Naive thymus-derived CD8-positive, alpha-beta T cell (primary cell): ENCODE data around the gene RNF157. TPM values are rescaled to one million over a fixed set of nuclear protein-coding genes. Genes with fewer than 3 reads are reported as not detected.
"Not testable (repeated sequence)": the region's sequence is repeated elsewhere in the genome, so short reads cannot be mapped to it uniquely, and the experiment has no call there.

Source experiments
- ATAC-seq, 2 donors: fragments of 150-1000 bp; cut with Tn5 transposase in 1 of 2; sonication (Bioruptor Pico), chemical (Tn5 transposase) in 1 of 2; 1 replicate in 1 of 2; 2 replicates in 1 of 2; pipeline ENCODE4 v1.10.0; 2021; ENCODE audit warnings: mild to moderate bottlenecking in 2 of 2, moderate library complexity in 2 of 2
- POLR2A ChIA-PET: fragments of 350-600 bp; sonication (Branson Sonifier 250); formaldehyde crosslinking; loops from one replicate; lab custom pipeline; 2021; ENCODE audit warnings: antibody characterized with exemption; lab: Charles Lee
- DNase-seq, 10 donors: peaks; one replicate each; pipeline versions ENCODE4 v3.0.0 to v3.0.0-alpha.2; 2020 to 2022
- H3K27ac Mint-ChIP-seq, 10 donors: one replicate each; pipeline ENCODE4 v1.8.0; 2020 to 2022; ENCODE audit warnings: mild to moderate bottlenecking in 10 of 10, mixed read lengths in 10 of 10, moderate library complexity in 4 of 10, inconsistent platforms in 1 of 10
- H3K27me3 Mint-ChIP-seq, 5 donors: one replicate each; pipeline ENCODE4 v1.8.0; 2021 to 2022; ENCODE audit warnings: mixed read lengths in 5 of 5
- H3K36me3 Mint-ChIP-seq, 3 donors: one replicate each; pipeline ENCODE4 v1.8.0; 2020 to 2022; ENCODE audit warnings: mixed read lengths in 3 of 3, mild to moderate bottlenecking in 2 of 3, inconsistent platforms in 1 of 3
- H3K4me1 Mint-ChIP-seq, 4 donors: one replicate each; pipeline ENCODE4 v1.8.0; 2021 to 2022; ENCODE audit warnings: mixed read lengths in 4 of 4
- H3K4me3 Mint-ChIP-seq, 10 donors: one replicate each; pipeline ENCODE4 v1.8.0; 2020 to 2022; ENCODE audit warnings: mild to moderate bottlenecking in 10 of 10, mixed read lengths in 10 of 10, moderate library complexity in 6 of 10, inconsistent platforms in 1 of 10
- H3K9me3 Mint-ChIP-seq, 9 donors: one replicate each; pipeline ENCODE4 v1.8.0; 2020 to 2022; ENCODE audit warnings: mixed read lengths in 9 of 9, mild to moderate bottlenecking in 3 of 9, inconsistent platforms in 1 of 9, moderate library complexity in 1 of 9
- polyA plus RNA-seq, 3 donors: library from polyadenylated mRNA; unstranded; fragments of 300-500 nt; fragmentation: Illumina TruSeq; gene quantifications; one replicate each; pipeline ENCODE4 v1.2.3, GENCODE V29; 2021
- total RNA-seq, 8 experiments: library from RNA in 2 of 8; stranded (reverse) in 2 of 8; gene quantifications; one replicate each; pipeline ENCODE4 v1.2.3 and lab custom pipeline; 2021 to 2026

The RNF157 gene
- total and polyA plus RNA-seq, 5 experiments from 2014 or later: 4.9 to 46.4 (median 29.4) TPM

GRCh38 chr17:76251478-76252039 is 11.3 kb upstream of the RNF157 start:
- H3K27me3 Mint-ChIP-seq: no peaks in the 10 kb centered on the region
- H3K27ac Mint-ChIP-seq: peak overlapping the region; percentile 90 to 98 (median 92)
- DNase-seq (no peak), ATAC-seq (no peak)
- POLR2A ChIA-PET: interaction anchor here (0.6 to 31.3 kb wide), 10 partner anchors 1 to 74 kb away, joined by 3 to 923 read pairs (median 4); partner anchors contain the start of genes RNF157 and UBALD2
- H3K4me1 Mint-ChIP-seq: peaks cover 31 to 71% (median 66%) of the 10 kb centered on the region in 4 donors
- H3K4me3 Mint-ChIP-seq: peak overlapping the region; percentile 63 to 86 (median 77)
- H3K36me3 Mint-ChIP-seq: no peaks in the 10 kb centered on the region
- H3K9me3 Mint-ChIP-seq: peaks cover 0 to under 1% (median 0%) of the 10 kb centered on the region in 9 donors

GRCh38 chr17:76250141-76250540 is 9.8 kb upstream of the RNF157 start:
- Mint-ChIP-seq H3K4me1 (peaks cover 35 to 70% (median 62%) of the 10 kb centered on the region in 4 donors), H3K27me3 (no peaks in the 10 kb centered on the region), H3K27ac (peak overlapping the region in 2 of 10 donors; percentile 25 to 90), H3K4me3 (no peak overlapping the region), H3K9me3 (no peaks in the 10 kb centered on the region), H3K36me3 (no peaks in the 10 kb centered on the region)
- ATAC-seq: no peak
- DNase-seq: no peak
- POLR2A ChIA-PET: interaction anchor here (27.3 to 31.3 kb wide), 2 partner anchors 0 to 14 kb away, joined by 923 read pairs; partner anchors contain the start of genes RNF157 and UBALD2

- Mint-ChIP-seq H3K4me1 (peaks cover 38 to 78% (median 69%) of the 10 kb centered on the region in 4 donors), H3K27ac (peak overlapping the region; percentile 7 to 84 (median 66)), H3K9me3 (no peaks in the 10 kb centered on the region), H3K27me3 (no peaks in the 10 kb centered on the region), H3K36me3 (no peaks in the 10 kb centered on the region), H3K4me3 (peak overlapping the region in 4 of 10 donors; percentile 13 to 56 (median 18))
- POLR2A ChIA-PET: interaction anchor here (2.6 to 31.3 kb wide), 3 partner anchors 10 to 55 kb away, joined by 6 to 923 read pairs (median 11); partner anchors contain the start of gene UBALD2
- DNase-seq: no peak
- no peak for ATAC-seq
These were observed 7.9 kb upstream of the RNF157 start for GRCh38 chr17:76248013-76248782.

GRCh38 chr17:76247304-76247703 is 7.0 kb upstream of the RNF157 start:
- H3K36me3 Mint-ChIP-seq: no peaks in the 10 kb centered on the region
- H3K9me3 Mint-ChIP-seq: no peaks in the 10 kb centered on the region
- ATAC-seq (no peak), DNase-seq (no peak)
- POLR2A ChIA-PET: interaction anchor here (1.2 to 31.3 kb wide), 7 partner anchors 9 to 66 kb away, joined by 3 to 923 read pairs (median 8); partner anchors contain the start of gene UBALD2
- H3K27ac Mint-ChIP-seq: peak overlapping the region in 6 of 10 donors; percentile 7 to 96 (median 64)
- H3K4me1 Mint-ChIP-seq: peaks cover 40 to 77% (median 69%) of the 10 kb centered on the region in 4 donors
- H3K4me3 Mint-ChIP-seq: peak overlapping the region in 1 of 10 donors; percentile 56
- H3K27me3 Mint-ChIP-seq: no peaks in the 10 kb centered on the region

GRCh38 chr17:76246080-76247066 is 6.1 kb upstream of the RNF157 start:
- peaks cover 0 to 1% (median 0%) of the 10 kb centered on the region in 5 donors for H3K27me3 Mint-ChIP-seq
- POLR2A ChIA-PET: interaction anchor here (1.0 to 31.3 kb wide), 13 partner anchors 8 to 111 kb away, joined by 3 to 923 read pairs (median 6); partner anchors contain the start of gene UBALD2
- no peaks in the 10 kb centered on the region for H3K9me3 Mint-ChIP-seq
- no peaks in the 10 kb centered on the region for H3K36me3 Mint-ChIP-seq
- DNase-seq (peak in 5 of 10 donors; percentile 24 to 69 (median 31)), ATAC-seq (peak; percentile 83 to 91)
- H3K4me1 Mint-ChIP-seq: peaks cover 31 to 76% (median 66%) of the 10 kb centered on the region in 4 donors
- peak overlapping the region; percentile 70 to 96 (median 91) for H3K27ac Mint-ChIP-seq
- H3K4me3 Mint-ChIP-seq: peak overlapping the region; percentile 42 to 84 (median 70)

GRCh38 chr17:76244721-76245120 is 4.4 kb upstream of the RNF157 start:
- H3K27me3 Mint-ChIP-seq, H3K36me3 Mint-ChIP-seq, ATAC-seq, H3K9me3 Mint-ChIP-seq, DNase-seq: not testable (repeated sequence)
- H3K4me1 Mint-ChIP-seq: peaks cover 35 to 76% (median 66%) of the 10 kb centered on the region in 4 donors
- POLR2A ChIA-PET: interaction anchor here (0.8 to 31.3 kb wide), 4 partner anchors 19 to 110 kb away, joined by 3 to 923 read pairs (median 3); partner anchors contain the start of gene UBALD2
- peak overlapping the region in 3 of 10 donors; percentile 24 to 84 (median 39) for H3K4me3 Mint-ChIP-seq
- H3K27ac Mint-ChIP-seq: peak overlapping the region in 7 of 10 donors; percentile 57 to 92 (median 72)

GRCh38 chr17:76243826-76244679 is 3.8 kb upstream of the RNF157 start:
- Mint-ChIP-seq H3K4me1 (peaks cover 35 to 76% (median 70%) of the 10 kb centered on the region in 4 donors), H3K9me3 (no peaks in the 10 kb centered on the region), H3K4me3 (peak overlapping the region in 8 of 10 donors; percentile 11 to 91 (median 51)), H3K27me3 (peaks cover 0 to 9% (median 0%) of the 10 kb centered on the region in 5 donors), H3K27ac (peak overlapping the region; percentile 57 to 92 (median 78)), H3K36me3 (no peaks in the 10 kb centered on the region)
- DNase-seq (peak in 3 of 10 donors; percentile 17 to 32 (median 21)), ATAC-seq (no peak)
- POLR2A ChIA-PET: interaction anchor here (0.6 to 31.3 kb wide), 6 partner anchors 20 to 60 kb away, joined by 3 to 923 read pairs (median 4); partner anchors contain the start of gene UBALD2

GRCh38 chr17:76241691-76242255 is 1.5 kb upstream of the RNF157 start:
- Mint-ChIP-seq H3K4me1 (peaks cover 36 to 76% (median 69%) of the 10 kb centered on the region in 4 donors), H3K27me3 (peaks cover 0 to 9% (median 0%) of the 10 kb centered on the region in 5 donors), H3K36me3 (no peaks in the 10 kb centered on the region), H3K27ac (peak overlapping the region in 8 of 10 donors; percentile 82 to 97 (median 92)), H3K4me3 (peak overlapping the region; percentile 86 to 96 (median 92)), H3K9me3 (no peaks in the 10 kb centered on the region)
- ATAC-seq: no peak
- no peak for DNase-seq
- POLR2A ChIA-PET: interaction anchor here (0.7 to 31.3 kb wide), 9 partner anchors 22 to 107 kb away, joined by 3 to 923 read pairs (median 4); partner anchors contain the start of gene UBALD2

- Mint-ChIP-seq H3K4me3 (peak overlapping the region; percentile 86 to 96 (median 92)), H3K9me3 (no peaks in the 10 kb centered on the region), H3K4me1 (peaks cover 31 to 70% (median 63%) of the 10 kb centered on the region in 4 donors), H3K27ac (peak overlapping the region; percentile 82 to 97 (median 93)), H3K27me3 (peaks cover 0 to 9% (median 0%) of the 10 kb centered on the region in 5 donors), H3K36me3 (no peaks in the 10 kb centered on the region)
- POLR2A ChIA-PET: interaction anchor here (0.7 to 31.3 kb wide), 10 partner anchors 21 to 114 kb away, joined by 3 to 923 read pairs (median 4); partner anchors contain the start of gene UBALD2
- no peak for DNase-seq
- no peak for ATAC-seq
These were observed 878 bp upstream of the RNF157 start for GRCh38 chr17:76241204-76241538.
